ENCODE results near the gene ZSCAN2.

DNA sequence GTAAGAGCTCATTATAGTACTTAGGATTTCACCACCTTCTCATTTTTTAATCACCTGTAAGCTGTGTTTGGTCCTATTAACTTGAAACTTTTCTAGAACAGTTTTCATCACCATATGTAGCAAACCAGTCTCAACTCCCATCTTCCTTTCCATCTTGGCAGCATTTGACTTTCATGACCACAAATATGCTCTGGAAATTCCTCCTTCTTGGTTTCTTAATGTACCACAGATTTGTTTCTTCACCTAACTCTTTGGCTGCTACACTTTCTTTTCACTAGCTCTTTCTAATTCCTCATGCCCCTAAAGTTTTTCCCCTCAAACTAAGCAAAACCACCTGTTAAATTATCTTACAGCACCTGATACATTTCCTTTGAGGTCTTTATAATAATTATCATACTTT, 70.4 kb downstream of the ZSCAN2 start:
- TF ChIP-seq, protein P1, sequence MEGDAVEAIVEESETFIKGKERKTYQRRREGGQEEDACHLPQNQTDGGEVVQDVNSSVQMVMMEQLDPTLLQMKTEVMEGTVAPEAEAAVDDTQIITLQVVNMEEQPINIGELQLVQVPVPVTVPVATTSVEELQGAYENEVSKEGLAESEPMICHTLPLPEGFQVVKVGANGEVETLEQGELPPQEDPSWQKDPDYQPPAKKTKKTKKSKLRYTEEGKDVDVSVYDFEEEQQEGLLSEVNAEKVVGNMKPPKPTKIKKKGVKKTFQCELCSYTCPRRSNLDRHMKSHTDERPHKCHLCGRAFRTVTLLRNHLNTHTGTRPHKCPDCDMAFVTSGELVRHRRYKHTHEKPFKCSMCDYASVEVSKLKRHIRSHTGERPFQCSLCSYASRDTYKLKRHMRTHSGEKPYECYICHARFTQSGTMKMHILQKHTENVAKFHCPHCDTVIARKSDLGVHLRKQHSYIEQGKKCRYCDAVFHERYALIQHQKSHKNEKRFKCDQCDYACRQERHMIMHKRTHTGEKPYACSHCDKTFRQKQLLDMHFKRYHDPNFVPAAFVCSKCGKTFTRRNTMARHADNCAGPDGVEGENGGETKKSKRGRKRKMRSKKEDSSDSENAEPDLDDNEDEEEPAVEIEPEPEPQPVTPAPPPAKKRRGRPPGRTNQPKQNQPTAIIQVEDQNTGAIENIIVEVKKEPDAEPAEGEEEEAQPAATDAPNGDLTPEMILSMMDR (IDR thresholded peaks at IDR 0.05), result no peak
- no peak for TF ChIP-seq ZFX (IDR thresholded peaks at IDR 0.05; ENCODE audit: borderline replicate concordance)
